IPS DF 6.9 (cell line): ENCODE data around the gene GALK2.
A peak's percentile ranks its signal among the peaks of the same experiment; 100 is the strongest.

Source experiments
- DNase-seq: peaks from one replicate; pipeline ENCODE4 v3.0.0-alpha.2; 2013; ENCODE audit warnings: low read depth, low spot score
- H3K27ac ChIP-seq: one replicate; pipeline ENCODE4 v1.5.1; 2013; ENCODE audit warnings: low read length, control low read depth
- H3K27me3 ChIP-seq: 2 replicates; pipeline ENCODE4 v1.6.1; 2013; ENCODE audit warnings: mild to moderate bottlenecking, low read length; ENCODE audit not compliant: control insufficient read depth, insufficient read depth
- H3K36me3 ChIP-seq: 2 replicates; pipeline ENCODE4 v1.6.1; 2013; ENCODE audit warnings: low read length; ENCODE audit not compliant: control insufficient read depth, insufficient read depth
- H3K4me1 ChIP-seq: 2 replicates; pipeline ENCODE4 v1.6.1; 2013; ENCODE audit warnings: low read length; ENCODE audit not compliant: control insufficient read depth, insufficient read depth
- H3K4me3 ChIP-seq: 2 replicates; pipeline ENCODE4 v1.5.1; 2013; ENCODE audit warnings: mild to moderate bottlenecking, low read length
- H3K9me3 ChIP-seq: 2 replicates; pipeline ENCODE4 v1.6.1; 2013; ENCODE audit warnings: low read length, inconsistent platforms; ENCODE audit not compliant: control insufficient read depth, insufficient read depth
- WGBS: extraction: QIAGEN DNeasy Blood & Tissue Kit; methylation state at CpG from one replicate; pipeline ENCODE4 v1.1.7; 2013; ENCODE audit warnings: mixed read lengths, missing lambda C conversion rate; ENCODE audit not compliant: insufficient read length, insufficient coverage; 5-methylcytosine and 5-hydroxymethylcytosine counted together

The GALK2 gene

DNA sequence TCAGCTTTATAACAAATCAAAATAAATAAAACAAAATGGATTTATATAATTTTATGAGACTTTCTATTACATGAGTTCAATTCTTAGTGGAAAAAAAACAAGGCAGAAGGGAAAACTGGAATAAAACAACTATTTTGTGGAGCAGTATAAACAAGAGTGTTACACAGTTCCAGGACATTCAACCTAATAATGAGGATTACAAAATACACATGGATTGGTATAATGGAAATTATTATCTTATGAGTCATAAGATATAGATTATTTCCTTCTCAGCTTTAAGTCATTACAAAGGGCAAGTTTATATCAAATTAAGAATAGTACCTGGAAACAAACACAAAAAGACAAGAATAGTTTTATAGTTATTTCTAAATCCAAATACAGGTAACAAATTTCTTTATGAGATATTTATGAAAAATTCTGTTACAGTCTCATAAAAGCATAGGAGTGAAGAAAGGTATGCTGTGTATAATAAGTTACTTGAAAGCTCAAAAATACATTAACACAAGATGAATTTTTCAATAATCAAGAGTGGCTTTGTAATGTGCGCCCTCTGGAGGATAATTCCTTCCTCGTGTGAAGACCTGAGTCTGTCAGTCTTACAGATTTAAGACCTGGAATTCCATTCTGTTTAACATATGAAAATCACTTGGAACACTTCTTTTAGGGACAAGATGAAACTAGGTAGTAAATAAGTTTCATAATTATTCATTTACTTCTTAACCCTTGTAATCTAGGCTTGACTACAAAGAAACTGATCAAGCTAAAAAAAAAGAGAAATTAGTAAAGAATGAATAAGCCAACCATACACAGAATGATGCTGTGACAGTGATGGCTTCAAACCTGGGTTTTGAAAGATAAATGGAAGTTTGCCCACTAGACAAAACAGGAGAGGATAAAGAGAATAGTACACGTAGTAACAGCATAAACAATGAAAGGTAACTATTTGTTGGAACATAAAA, 24.1 kb upstream of the GALK2 start:
- no peak overlapping the region for H3K27ac ChIP-seq
- no peak overlapping the region for H3K4me3 ChIP-seq
- H3K9me3 ChIP-seq, result no peaks in the 10 kb centered on the region
- peaks cover 6% of the 10 kb centered on the region; the same call in 1 of the 2 replicates for H3K36me3 ChIP-seq
- DNase-seq, result no peak
- no peaks in the 10 kb centered on the region for H3K27me3 ChIP-seq
- no peaks in the 10 kb centered on the region for H3K4me1 ChIP-seq
- no CpG with 5 or more reads among the region's 3 CpGs for WGBS

DNA sequence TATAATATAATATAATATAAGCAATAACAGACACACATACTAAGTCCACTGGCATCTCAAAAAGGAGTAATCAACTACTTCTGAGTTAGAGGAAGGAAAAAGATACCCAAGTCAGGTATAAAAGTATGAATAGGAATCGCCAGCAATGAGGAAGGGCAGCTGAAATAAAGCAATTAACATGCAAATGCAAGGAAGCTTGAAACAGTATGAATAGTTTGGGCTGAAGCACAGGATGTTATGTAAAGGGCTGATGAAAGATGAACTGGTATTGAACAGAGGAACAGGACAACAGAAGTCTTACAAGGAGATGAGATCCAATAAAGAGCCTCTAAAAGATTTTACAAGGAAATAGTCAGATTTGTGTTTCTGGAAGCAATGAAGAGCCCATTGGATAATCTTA, 21.7 kb upstream of the GALK2 start:
- H3K4me3 ChIP-seq, result no peak overlapping the region
- peaks cover 1% of the 10 kb centered on the region; the same call in 1 of the 2 replicates for H3K36me3 ChIP-seq
- H3K9me3 ChIP-seq, result no peaks in the 10 kb centered on the region
- no peak for DNase-seq
- no peak overlapping the region for H3K27ac ChIP-seq
- no peaks in the 10 kb centered on the region for H3K4me1 ChIP-seq
- WGBS, result no CpG with 5 or more reads among the region's 1 CpG
- no peaks in the 10 kb centered on the region for H3K27me3 ChIP-seq

DNA sequence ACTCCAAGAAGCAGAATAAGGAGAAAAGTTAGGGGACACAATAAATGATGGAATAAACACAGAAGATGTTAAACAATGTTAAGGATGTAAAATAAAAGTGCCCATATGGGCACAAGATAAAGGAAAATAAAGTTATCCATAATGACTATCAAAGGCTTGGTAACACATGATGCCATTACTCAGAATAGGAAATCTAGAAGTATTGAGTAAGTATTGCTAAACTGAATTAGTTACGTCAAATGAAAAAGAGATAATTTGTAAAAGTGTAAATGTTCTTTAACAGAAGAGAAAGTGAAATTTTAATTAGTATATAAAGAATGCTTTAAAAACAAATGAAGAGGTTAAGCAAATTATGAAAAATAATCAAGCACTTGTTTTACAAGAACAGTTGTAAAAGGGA, 21.3 kb upstream of the GALK2 start:
- H3K4me1 ChIP-seq, result no peaks in the 10 kb centered on the region
- H3K27ac ChIP-seq, result no peak overlapping the region
- no peak overlapping the region for H3K4me3 ChIP-seq
- H3K9me3 ChIP-seq, result no peaks in the 10 kb centered on the region
- no peaks in the 10 kb centered on the region for H3K27me3 ChIP-seq
- whole genome bisulfite sequencing, result 100% methylated on average over 1 of the region's 1 CpG
- no peak for DNase-seq
- H3K36me3 ChIP-seq, result no peaks in the 10 kb centered on the region

DNA sequence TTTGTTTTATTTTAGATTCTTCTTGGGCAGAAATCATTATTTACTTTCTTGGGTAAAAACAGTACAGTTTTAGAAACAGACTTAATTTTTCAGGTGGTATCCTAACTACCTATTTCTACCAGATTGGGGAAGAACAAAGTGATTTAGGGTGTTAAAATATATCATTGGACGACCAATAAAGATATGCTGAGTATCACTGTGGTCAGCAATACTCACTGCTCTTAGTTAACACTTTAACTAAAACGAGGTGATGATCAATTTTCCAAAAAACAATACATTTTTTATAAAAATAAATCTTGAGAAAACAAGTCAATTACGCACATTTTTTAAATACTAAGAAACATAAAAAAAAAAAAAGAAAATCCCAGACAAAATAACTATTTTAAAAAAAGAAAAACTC, 18.2 kb upstream of the GALK2 start:
- Histone ChIP-seq H3K9me3 (no peaks in the 10 kb centered on the region), H3K36me3 (no peaks in the 10 kb centered on the region), H3K4me1 (no peaks in the 10 kb centered on the region), H3K27ac (no peak overlapping the region), H3K27me3 (no peaks in the 10 kb centered on the region), H3K4me3 (no peak overlapping the region)
- 100% methylated on average over 2 of the region's 3 CpGs for WGBS
- DNase-seq, result no peak

DNA sequence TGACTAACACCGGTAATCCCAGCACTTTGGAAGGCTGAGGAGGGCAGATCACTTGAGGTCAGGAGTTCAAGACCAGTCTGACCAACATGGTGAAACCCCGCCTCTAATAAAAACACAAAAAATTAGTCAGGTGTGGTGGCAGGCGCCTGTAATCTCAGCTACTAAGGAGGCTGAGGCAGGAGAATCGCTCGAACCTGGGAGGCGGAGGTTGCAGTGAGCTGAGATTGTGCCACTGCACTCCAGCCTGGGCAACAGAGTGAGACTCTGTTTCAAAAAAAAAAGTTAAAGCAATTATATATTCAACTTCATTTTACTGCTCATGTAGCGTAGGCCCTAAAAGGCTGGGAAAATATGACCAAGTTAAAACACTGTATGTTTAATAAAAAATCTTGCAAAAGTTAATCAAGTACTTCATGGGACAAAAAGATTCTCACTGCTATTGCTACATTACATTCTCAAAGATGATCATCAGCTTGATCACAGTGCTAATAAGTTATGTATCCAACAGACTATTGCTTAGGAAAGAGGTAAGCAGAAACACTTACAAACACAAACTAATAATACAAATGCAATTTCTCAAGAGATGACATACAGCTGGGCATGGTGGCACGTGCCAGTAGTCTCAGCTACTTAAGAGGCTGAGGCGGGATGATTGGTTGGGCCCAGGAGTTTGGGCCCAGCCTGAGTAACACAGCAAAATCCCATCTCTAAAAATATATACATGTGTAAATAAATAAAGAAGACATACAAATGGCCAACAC, 17.3 kb upstream of the GALK2 start:
- H3K4me1 ChIP-seq, result no peaks in the 10 kb centered on the region
- no peaks in the 10 kb centered on the region for H3K36me3 ChIP-seq
- WGBS, result no CpG with 5 or more reads among the region's 9 CpGs
- H3K9me3 ChIP-seq, result no peaks in the 10 kb centered on the region
- H3K4me3 ChIP-seq, result no peak overlapping the region
- no peak for DNase-seq
- H3K27me3 ChIP-seq, result no peaks in the 10 kb centered on the region
- no peak overlapping the region for H3K27ac ChIP-seq

DNA sequence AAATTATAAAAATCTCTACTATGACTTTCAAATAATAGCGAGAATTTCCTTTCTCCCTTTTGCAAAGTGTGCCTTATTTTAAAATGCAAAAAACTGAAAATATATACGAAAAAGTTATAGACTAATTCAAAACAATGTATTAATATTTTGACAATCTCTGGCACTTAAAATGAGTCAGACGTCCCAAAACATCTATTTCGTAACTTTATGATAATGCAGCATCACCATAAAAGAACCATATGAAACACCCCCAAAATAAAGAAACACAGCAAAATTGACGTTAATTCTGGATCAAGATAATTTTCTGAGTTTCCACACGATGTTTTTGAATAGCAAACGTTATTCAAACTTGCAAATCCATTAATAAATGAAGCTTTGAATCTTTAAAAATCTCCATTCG, 15.7 kb upstream of the GALK2 start:
- DNase-seq, result no peak
- 100% methylated on average over 1 of the region's 8 CpGs for WGBS
- H3K27ac ChIP-seq, result no peak overlapping the region

DNA sequence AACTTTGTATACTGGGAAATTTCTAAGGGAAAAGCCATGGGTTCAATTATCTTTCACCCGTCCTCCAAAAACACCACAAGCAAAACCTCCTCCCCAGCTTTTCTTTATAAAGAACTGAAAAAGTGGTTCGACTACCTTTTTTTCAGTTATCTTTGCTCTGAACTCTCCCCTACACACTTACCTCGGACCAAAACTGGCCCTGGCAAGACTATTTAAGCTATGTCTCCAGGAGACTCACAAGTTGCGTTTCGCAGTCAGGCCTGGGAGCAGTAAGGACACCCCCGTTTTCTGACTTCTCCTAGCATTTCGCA, 15.3 kb upstream of the GALK2 start:
- Histone ChIP-seq H3K4me1 (no peaks in the 10 kb centered on the region), H3K9me3 (no peaks in the 10 kb centered on the region), H3K4me3 (peak overlapping the region; percentile 86), H3K27ac (no peak overlapping the region), H3K27me3 (no peaks in the 10 kb centered on the region), H3K36me3 (no peaks in the 10 kb centered on the region)
- no CpG with 5 or more reads among the region's 7 CpGs for WGBS
- no peak for DNase-seq

More for the DNA sequence above, 15.7 kb upstream of the GALK2 start:
- Histone ChIP-seq H3K27me3 (no peaks in the 10 kb centered on the region), H3K4me3 (no peak overlapping the region; the same call in 1 of the 2 replicates), H3K9me3 (no peaks in the 10 kb centered on the region), H3K4me1 (no peaks in the 10 kb centered on the region), H3K36me3 (no peaks in the 10 kb centered on the region)

DNA sequence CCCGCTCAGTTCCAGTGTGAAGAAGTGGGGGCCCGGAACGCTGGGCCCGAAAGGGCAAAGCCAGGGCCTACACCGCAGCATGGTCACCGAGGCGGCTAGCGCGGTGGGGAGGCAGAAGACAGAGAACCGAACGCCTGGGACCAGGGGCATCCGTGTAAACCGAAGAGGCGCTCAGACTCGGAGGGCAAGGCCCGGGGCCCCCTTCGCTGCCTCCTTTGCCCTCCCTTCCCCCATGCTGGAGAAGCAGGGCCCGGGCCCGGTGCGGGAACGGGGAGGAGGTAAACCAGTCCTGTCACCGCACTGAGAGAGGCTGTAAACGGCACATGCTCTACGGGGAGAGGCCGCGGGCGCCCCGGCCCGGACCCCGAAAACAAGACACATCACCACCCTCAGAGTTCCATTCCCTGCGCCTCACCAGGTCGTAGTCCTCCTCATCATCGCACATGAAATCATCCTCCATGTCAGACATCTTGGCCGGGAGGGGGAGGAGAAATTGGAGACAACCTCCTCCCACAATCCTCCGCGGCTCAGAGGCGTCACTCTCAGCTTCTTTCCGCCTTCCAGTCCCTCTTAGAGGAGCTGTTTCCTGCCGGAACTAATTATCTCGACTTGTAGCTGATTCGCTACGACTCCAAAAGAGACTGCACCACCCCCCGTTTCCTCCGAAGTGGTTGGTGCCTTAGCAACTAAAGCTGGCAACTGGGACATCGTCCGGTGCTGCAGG, 14.8 kb upstream of the GALK2 start, which contains the start of gene COPS2:
COPS2 (minus strand) TSS at position 490 of the 724 bp plus-strand sequence; CDS start at position 469, 21 bp downstream.
- Histone ChIP-seq H3K27me3 (no peaks in the 10 kb centered on the region), H3K36me3 (no peaks in the 10 kb centered on the region), H3K27ac (no peak within 1 kb of the TSS), H3K4me1 (no peaks in the 10 kb centered on the region), H3K4me3 (peak within 1 kb of the TSS; percentile 93), H3K9me3 (no peaks in the 10 kb centered on the region)
- no CpG with 5 or more reads among the region's 46 CpGs for WGBS
- peak; percentile 93 for DNase-seq

DNA sequence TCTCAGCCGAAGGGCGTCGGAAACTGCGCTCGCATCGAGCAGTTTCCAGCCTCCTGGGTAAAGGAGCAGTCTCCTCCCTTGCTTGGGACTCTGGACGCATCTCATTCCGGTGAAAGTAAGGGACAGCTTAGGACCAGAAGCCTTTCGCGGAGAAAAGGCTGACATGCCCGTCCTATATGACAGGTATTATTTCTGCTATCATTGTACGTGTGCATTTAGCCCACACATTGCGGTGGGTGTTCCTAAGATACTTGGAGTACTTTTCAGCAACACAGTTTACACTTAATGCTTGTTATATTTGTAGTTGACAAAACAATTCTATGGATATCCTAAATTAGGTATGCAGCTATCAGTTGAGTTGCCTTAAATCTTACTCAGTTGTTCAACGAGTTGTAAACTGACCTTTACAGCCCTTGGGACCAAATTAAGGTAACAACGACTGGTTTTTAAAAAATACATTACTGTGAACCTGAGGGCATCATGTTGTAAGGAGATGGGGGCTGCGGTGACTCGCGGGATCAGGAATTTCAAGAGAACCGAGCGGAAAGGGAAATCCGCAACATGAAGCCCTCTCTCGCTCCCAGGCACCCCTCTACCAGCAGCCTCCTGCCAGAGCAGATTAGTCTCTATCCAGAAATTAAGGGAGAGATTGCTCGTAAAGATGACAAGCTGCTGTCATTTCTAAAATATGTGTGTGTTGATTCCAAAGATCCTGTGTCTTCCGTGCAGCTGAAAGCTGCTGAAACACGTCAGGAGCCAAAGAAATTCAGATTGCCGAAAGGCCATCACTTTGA, 14.0 kb upstream of the GALK2 start:
- H3K9me3 ChIP-seq, result no peaks in the 10 kb centered on the region
- H3K4me3 ChIP-seq, result peak overlapping the region; percentile 93; the same call in 1 of the 2 replicates
- DNase-seq, result no peak
- H3K4me1 ChIP-seq, result no peaks in the 10 kb centered on the region
- H3K36me3 ChIP-seq, result no peaks in the 10 kb centered on the region
- no peak overlapping the region for H3K27ac ChIP-seq
- WGBS, result no CpG with 5 or more reads among the region's 26 CpGs
- H3K27me3 ChIP-seq, result no peaks in the 10 kb centered on the region
